SK-N-SH treated with all-trans-retinoic acid at 6 μM for 48 hours (cell line): ENCODE measurements around the gene ROBO2.

Experiments
- ATAC-seq: fragments of 200-7000 bp; cut with Tn5 transposase; 3 replicates; pipeline ENCODE4 v1.9.1; 2020; ENCODE audit warnings: mild to moderate bottlenecking, moderate library complexity
- ARNTL ChIP-seq: fragments of 450-650 bp; formaldehyde crosslinking; IDR thresholded peaks from 2 replicates; pipeline ENCODE4 v1.5.0; 2020; ENCODE audit warnings: low read depth, mild to moderate bottlenecking, moderate library complexity, borderline replicate concordance
- BACH2 ChIP-seq: fragments of 250-450 bp; sonication (Bioruptor Pico); IDR thresholded peaks from 2 replicates; pipeline ENCODE4 v1.9.0; 2021; ENCODE audit warnings: mild to moderate bottlenecking, borderline replicate concordance
- CSDC2 ChIP-seq: fragments of 250-450 bp; sonication (Bioruptor Pico); IDR thresholded peaks from 2 replicates; pipeline ENCODE4 v1.5.0; 2020; ENCODE audit warnings: mild to moderate bottlenecking, moderate library complexity
- CSRNP3 ChIP-seq: fragments of 250-450 bp; sonication (Bioruptor Pico); IDR thresholded peaks from 2 replicates; pipeline ENCODE4 v1.5.1; 2021; ENCODE audit warnings: mild to moderate bottlenecking, moderate library complexity
- ESRRG ChIP-seq: fragments of 250-450 bp; sonication (Bioruptor Pico); IDR thresholded peaks from 2 replicates; pipeline ENCODE4 v1.6.1; 2021; ENCODE audit warnings: mild to moderate bottlenecking
- GLIS3 ChIP-seq: fragments of 250-450 bp; sonication (Bioruptor Pico); IDR thresholded peaks from 2 replicates; pipeline ENCODE4 v1.5.0; 2020; ENCODE audit warnings: mild to moderate bottlenecking, moderate library complexity
- ISL1 ChIP-seq: fragments of 250-450 bp; sonication (Bioruptor Pico); IDR thresholded peaks from 2 replicates; pipeline ENCODE4 v2.1.2; 2022; ENCODE audit warnings: mild to moderate bottlenecking, moderate library complexity
- PATZ1 ChIP-seq: fragments of 250-450 bp; sonication (Bioruptor Pico); IDR thresholded peaks from 2 replicates; pipeline ENCODE4 v1.8.0; 2020; ENCODE audit warnings: mild to moderate bottlenecking, moderate library complexity, borderline replicate concordance
- PPARA ChIP-seq: fragments of 250-450 bp; sonication (Bioruptor Pico); IDR thresholded peaks from 2 replicates; pipeline ENCODE4 v1.5.0; 2020; ENCODE audit warnings: mild to moderate bottlenecking, borderline replicate concordance
- RARB ChIP-seq: fragments of 250-450 bp; sonication (Bioruptor Pico); IDR thresholded peaks from 2 replicates; pipeline ENCODE4 v1.8.0; 2021; ENCODE audit warnings: mild to moderate bottlenecking, moderate library complexity
- SNAI2 ChIP-seq: fragments of 250-450 bp; sonication (Bioruptor Pico); IDR thresholded peaks from 2 replicates; pipeline ENCODE4 v1.5.0; 2020; ENCODE audit warnings: mild to moderate bottlenecking, moderate library complexity
- TCF4 ChIP-seq: fragments of 250-450 bp; sonication (Bioruptor Pico); IDR thresholded peaks from 2 replicates; pipeline ENCODE4 v1.8.0; 2021; ENCODE audit warnings: mild to moderate bottlenecking, moderate library complexity, borderline replicate concordance
- TOX ChIP-seq: fragments of 250-450 bp; sonication (Bioruptor Pico); IDR thresholded peaks from 2 replicates; pipeline ENCODE4 v1.8.0; 2021; ENCODE audit warnings: mild to moderate bottlenecking, moderate library complexity, borderline replicate concordance
- TSHZ2 ChIP-seq: fragments of 250-450 bp; sonication (Bioruptor Pico); IDR thresholded peaks from 2 replicates; pipeline ENCODE4 v1.5.0; 2020; ENCODE audit warnings: mild to moderate bottlenecking, moderate library complexity
- ZC3H10 ChIP-seq: fragments of 250-450 bp; sonication (Bioruptor Pico); IDR thresholded peaks from 2 replicates; pipeline ENCODE4 v1.5.1; 2021; ENCODE audit warnings: mild to moderate bottlenecking, moderate library complexity
- ZFP3 ChIP-seq: fragments of 250-450 bp; sonication (Bioruptor Pico); IDR thresholded peaks from 2 replicates; pipeline ENCODE4 v1.5.0; 2020; ENCODE audit warnings: mild to moderate bottlenecking, moderate library complexity
- ZFP30 ChIP-seq: fragments of 450-650 bp; formaldehyde crosslinking; IDR thresholded peaks from 2 replicates; pipeline ENCODE4 v1.5.0; 2022; ENCODE audit warnings: mild to moderate bottlenecking, moderate library complexity
- ZNF70 ChIP-seq: fragments of 450-650 bp; formaldehyde crosslinking; IDR thresholded peaks from 2 replicates; pipeline ENCODE4 v1.5.0; 2020; ENCODE audit warnings: mild to moderate bottlenecking, moderate library complexity
- ZNF8 ChIP-seq: fragments of 450-650 bp; formaldehyde crosslinking; IDR thresholded peaks from 2 replicates; pipeline ENCODE4 v1.5.0; 2020; ENCODE audit warnings: mild to moderate bottlenecking, moderate library complexity

ROBO2 gene

GRCh38 chr3:77577264-77577663, 537.4 kb downstream of the ROBO2 start:
- TF ChIP-seq ARNTL (CRISPR knock-in tag) (no peak), ZNF8 (CRISPR knock-in tag) (no peak), SNAI2 (CRISPR knock-in tag) (no peak), TOX (CRISPR knock-in tag) (no peak), ISL1 (CRISPR knock-in tag) (no peak), ZNF70 (no peak), GLIS3 (no peak), ESRRG (CRISPR knock-in tag) (no peak), PPARA (no peak), ZFP30 (no peak), RARB (CRISPR knock-in tag) (no peak), ZFP3 (CRISPR knock-in tag) (no peak)
- no peak for ATAC-seq

GRCh38 chr3:77586216-77586615, 546.3 kb downstream of the ROBO2 start:
- TF ChIP-seq CSDC2 = no peak
- TF ChIP-seq ZC3H10 (CRISPR knock-in tag) = no peak
- TF ChIP-seq BACH2 (CRISPR knock-in tag) = no peak
- no peak for TF ChIP-seq ZFP30
- no peak for TF ChIP-seq ARNTL (CRISPR knock-in tag)
- no peak for ATAC-seq

GRCh38 chr3:77588863-77589262, 549.0 kb downstream of the ROBO2 start:
- ATAC-seq = no peak

GRCh38 chr3:77590191-77590590, 550.3 kb downstream of the ROBO2 start:
- no peak for ATAC-seq
- TF ChIP-seq TOX (CRISPR knock-in tag) (no peak), BACH2 (CRISPR knock-in tag) (no peak), ISL1 (CRISPR knock-in tag) (no peak), PPARA (no peak), ARNTL (CRISPR knock-in tag) (no peak), PATZ1 (no peak), TSHZ2 (CRISPR knock-in tag) (no peak), ZFP30 (no peak)

More at GRCh38 chr3:77588863-77589262, 549.0 kb downstream of the ROBO2 start:
- TF ChIP-seq PATZ1 (no peak), TOX (CRISPR knock-in tag) (no peak), BACH2 (CRISPR knock-in tag) (no peak), ZFP3 (CRISPR knock-in tag) (no peak), GLIS3 (no peak), ZNF70 (no peak), CSRNP3 (no peak), ISL1 (CRISPR knock-in tag) (no peak), PPARA (no peak), ZC3H10 (CRISPR knock-in tag) (no peak)

- no peak for ATAC-seq
- TF ChIP-seq ISL1 (CRISPR knock-in tag) = no peak
- no peak for TF ChIP-seq ZFP30
- TF ChIP-seq ZC3H10 (CRISPR knock-in tag) = no peak
- TF ChIP-seq GLIS3 = no peak
- TF ChIP-seq PATZ1 = no peak
- no peak for TF ChIP-seq ZNF8 (CRISPR knock-in tag)
- no peak for TF ChIP-seq ESRRG (CRISPR knock-in tag)
- no peak for TF ChIP-seq TCF4 (CRISPR knock-in tag)
- no peak for TF ChIP-seq SNAI2 (CRISPR knock-in tag)
- TF ChIP-seq ZNF70 = no peak
Measured at GRCh38 chr3:77595371-77595870, 555.5 kb downstream of the ROBO2 start.
